Measurements from ENCODE around the gene SLC38A6.

GRCh38 chr14:61042220-61042619 lies 61.2 kb downstream of the SLC38A6 start:
- no peak for TF ChIP-seq CTCF (IDR thresholded peaks at IDR 0.05; ENCODE audit: borderline replicate concordance, extremely low read depth, low read length, poor library complexity, severe bottlenecking)
- no peak for TF ChIP-seq EZH2 (IDR thresholded peaks at IDR 0.05; ENCODE audit: borderline replicate concordance, low read depth, low read length, severe bottlenecking)
